NT2/D1 (cell line): Measurements from ENCODE around the gene PARP3.

Experiments used
- SUZ12 ChIP-seq: IDR thresholded peaks from 2 replicates; pipeline ENCODE4 v1.6.1; 2011; ENCODE audit not compliant: insufficient read length, insufficient read depth; ENCODE audit errors: extremely low read depth
- YY1 ChIP-seq: IDR thresholded peaks from 2 replicates; pipeline ENCODE4 v1.6.1; 2011; ENCODE audit not compliant: insufficient read length, insufficient read depth
- ZNF274 ChIP-seq: IDR thresholded peaks from 2 replicates; pipeline ENCODE4 v1.6.1; 2011; ENCODE audit warnings: mild to moderate bottlenecking, low read depth, low read length

- TF ChIP-seq YY1 (no peak), SUZ12 (no peak), ZNF274 (no peak)
Observed at GRCh38 chr3:51964521-51964920, 22.4 kb downstream of the PARP3 start.
